ENCODE results near the gene RAP1GAP. TPM values are rescaled to one million over a fixed set of nuclear protein-coding genes. Genes with fewer than 3 reads are reported as not detected.

Gene RAP1GAP
- total and polyA plus RNA-seq, 9 of the 15 experiments (the other 6 are each of a cell fraction or from before 2014, with no cell fraction given): 0.29 to 30.2 (median 19.2) TPM

GRCh38 chr1:21659099-21659923 is 9.8 kb downstream of the RAP1GAP start (continued):
- TF ChIP-seq USF2 (CRISPR knock-in tag; IDR thresholded peaks at IDR 0.05) (0 out of 2 replicates have a peak, but pooled peaks have one; percentile 30), KDM4B (IDR thresholded peaks at IDR 0.05; ENCODE audit: borderline replicate concordance in 2 of 2, low read depth in 1 of 2) (peak in 1 of 2 experiments; percentile 86; a peak in 1 of 4 replicates), NRF1 (conservative IDR thresholded peaks at IDR 0.05 in 1 of 2, IDR thresholded peaks at IDR 0.05 in 1 of 2) (peak; percentile 82 to 85), HNRNPUL1 (IDR thresholded peaks at IDR 0.05; ENCODE audit: low read length) (no peak), ZNF239 (CRISPR knock-in tag; IDR thresholded peaks at IDR 0.05) (peak; percentile 61; the same call in 1 of the 2 replicates), IRF2 (CRISPR knock-in tag; IDR thresholded peaks at IDR 0.05) (peak; percentile 92; the same call in 1 of the 2 replicates), AFF4 (CRISPR knock-in tag; IDR thresholded peaks at IDR 0.05) (peak; percentile 98), CEBPG (CRISPR knock-in tag; IDR thresholded peaks at IDR 0.05) (peak; percentile 68), CEBPG (tag; conservative IDR thresholded peaks at IDR 0.05 in 1 of 2, IDR thresholded peaks at IDR 0.05 in 1 of 2) (no peak), TRIM24 (IDR thresholded peaks at IDR 0.05) (no peak), HLTF (IDR thresholded peaks at IDR 0.05) (0 out of 2 replicates have a peak, but pooled peaks have one; percentile 8), SMAD4 (CRISPR knock-in tag; conservative IDR thresholded peaks at IDR 0.05) (peak; percentile 92), ETV5 (CRISPR knock-in tag; IDR thresholded peaks at IDR 0.05; ENCODE audit: low read depth) (peak; percentile 86), ZBTB17 (CRISPR knock-in tag; IDR thresholded peaks at IDR 0.05) (peak; percentile 65; the same call in 1 of the 2 replicates), SP1 (CRISPR knock-in tag; IDR thresholded peaks at IDR 0.05) (peak; percentile 87), NR4A1 (CRISPR knock-in tag; IDR thresholded peaks at IDR 0.05) (0 out of 2 replicates have a peak, but pooled peaks have one; percentile 6), NR4A1 (tag; IDR thresholded peaks at IDR 0.05) (0 out of 2 replicates have a peak, but pooled peaks have one; percentile 73), NR3C1 (CRISPR knock-in tag; IDR thresholded peaks at IDR 0.05) (peak; percentile 98), ZNF75A (CRISPR knock-in tag; IDR thresholded peaks at IDR 0.05) (no peak), CBX1 (IDR thresholded peaks at IDR 0.05; ENCODE audit: low read depth) (0 out of 2 replicates have a peak, but pooled peaks have one; percentile 25), MEF2A (IDR thresholded peaks at IDR 0.05; ENCODE audit: control insufficient read depth, low read depth, low read length) (0 out of 2 replicates have a peak, but pooled peaks have one; percentile 36), E2F1 (CRISPR knock-in tag; IDR thresholded peaks at IDR 0.05) (peak; percentile 98)

Measured in K562 (cell line).